Stimulated activated CD4-positive, alpha-beta T cell treated with anti-CD3 and anti-CD28 coated beads, Interleukin-12 subunit alpha, Interleukin-12 subunit beta, amount 100 ng/mL, for 48 hours (primary cell): Measurements from ENCODE around the gene TFDP1.

Experiments used
- DNase-seq, 3 donors: peaks; one replicate each; pipeline ENCODE4 v3.0.0-alpha.2; 2020; ENCODE audit warnings: low read depth in 2 of 3, low spot score in 1 of 3

The TFDP1 gene

GRCh38 chr13:113661509-113661908 is 77.0 kb downstream of the TFDP1 start:
- no peak for DNase-seq

- DNase-seq = no peak
These were observed 79.4 kb downstream of the TFDP1 start for GRCh38 chr13:113663934-113664333.

- no peak for DNase-seq
These were observed 80.4 kb downstream of the TFDP1 start for GRCh38 chr13:113664751-113665596.

- no peak for DNase-seq
These were observed 81.2 kb downstream of the TFDP1 start for GRCh38 chr13:113665597-113666328.

GRCh38 chr13:113666329-113666670 is 81.7 kb downstream of the TFDP1 start:
- DNase-seq = no peak

GRCh38 chr13:113666951-113667701 is 82.6 kb downstream of the TFDP1 start, which contains the start of gene GRK1:
TSS of gene GRK1 (plus strand) at chr13:113667219. CDS start at chr13:113667387, 168 bp downstream.
- no peak for DNase-seq

- no peak for DNase-seq
These were observed 83.4 kb downstream of the TFDP1 start for GRCh38 chr13:113667771-113668490.

GRCh38 chr13:113668491-113668971 is 84.0 kb downstream of the TFDP1 start:
- no peak for DNase-seq

GRCh38 chr13:113669231-113669754 is 84.7 kb downstream of the TFDP1 start:
- DNase-seq = no peak

- DNase-seq = no peak
These were observed 85.3 kb downstream of the TFDP1 start for GRCh38 chr13:113669755-113670341.

GRCh38 chr13:113670541-113670940 is 86.0 kb downstream of the TFDP1 start:
- no peak for DNase-seq

GRCh38 chr13:113671066-113672001 is 86.8 kb downstream of the TFDP1 start:
- no peak for DNase-seq

GRCh38 chr13:113672002-113672651 is 87.6 kb downstream of the TFDP1 start:
- no peak for DNase-seq
